ENCODE results near the gene WNT3A. TPM values are rescaled to one million over a fixed set of nuclear protein-coding genes. Genes with fewer than 3 reads are reported as not detected.

Gene WNT3A
- total RNA-seq, 1 donor from 2014 or later: not detected

GRCh38 chr1:228023294-228023639 lies 16.5 kb downstream of the WNT3A start:
- TF ChIP-seq CTCF (IDR thresholded peaks at IDR 0.05): no peak
- no peaks in the 10 kb centered on the region for H3K36me3 Mint-ChIP-seq (ENCODE audit: low read depth)
- peaks cover 11% of the 10 kb centered on the region for H3K9me3 Mint-ChIP-seq (ENCODE audit: low read depth)
- no peaks in the 10 kb centered on the region for H3K4me1 Mint-ChIP-seq (ENCODE audit: low read depth)
- DNase-seq (ENCODE audit: low spot score): no peak
- peaks cover 37% of the 10 kb centered on the region for H3K27me3 Mint-ChIP-seq (ENCODE audit: low read depth)
- no peak overlapping the region for H3K4me3 Mint-ChIP-seq (ENCODE audit: unreplicated experiment)
- no peak overlapping the region for H3K27ac Mint-ChIP-seq (ENCODE audit: unreplicated experiment)

GRCh38 chr1:228029281-228029680 lies 22.5 kb downstream of the WNT3A start:
- no peak for TF ChIP-seq CTCF (IDR thresholded peaks at IDR 0.05)
- Mint-ChIP-seq H3K27ac (ENCODE audit: unreplicated experiment) (no peak overlapping the region), H3K4me3 (ENCODE audit: unreplicated experiment) (no peak overlapping the region), H3K9me3 (ENCODE audit: low read depth) (peaks cover 22% of the 10 kb centered on the region), H3K4me1 (ENCODE audit: low read depth) (no peaks in the 10 kb centered on the region), H3K27me3 (ENCODE audit: low read depth) (peaks cover 35% of the 10 kb centered on the region), H3K36me3 (ENCODE audit: low read depth) (peaks cover 6% of the 10 kb centered on the region)
- peak; percentile 67 for DNase-seq (ENCODE audit: low spot score)

- Mint-ChIP-seq H3K36me3 (ENCODE audit: low read depth) (peaks cover 6% of the 10 kb centered on the region), H3K27ac (ENCODE audit: unreplicated experiment) (no peak overlapping the region), H3K4me3 (ENCODE audit: unreplicated experiment) (no peak overlapping the region), H3K27me3 (ENCODE audit: low read depth) (peaks cover 22% of the 10 kb centered on the region), H3K9me3 (ENCODE audit: low read depth) (peaks cover 10% of the 10 kb centered on the region), H3K4me1 (ENCODE audit: low read depth) (no peaks in the 10 kb centered on the region)
- no peak for TF ChIP-seq CTCF (IDR thresholded peaks at IDR 0.05)
- DNase-seq (ENCODE audit: low spot score): peak; percentile 75
Measured at GRCh38 chr1:228030451-228031201, 23.8 kb downstream of the WNT3A start.

GRCh38 chr1:228031276-228031995 lies 24.6 kb downstream of the WNT3A start:
- H3K27me3 Mint-ChIP-seq (ENCODE audit: low read depth): peaks cover 22% of the 10 kb centered on the region
- DNase-seq (ENCODE audit: low spot score): peak; percentile 55
- no peak overlapping the region for H3K27ac Mint-ChIP-seq (ENCODE audit: unreplicated experiment)

More at GRCh38 chr1:228031276-228031995, 24.6 kb downstream of the WNT3A start:
- Mint-ChIP-seq H3K36me3 (ENCODE audit: low read depth) (peaks cover 6% of the 10 kb centered on the region), H3K4me3 (ENCODE audit: unreplicated experiment) (no peak overlapping the region), H3K9me3 (ENCODE audit: low read depth) (peaks cover 10% of the 10 kb centered on the region), H3K4me1 (ENCODE audit: low read depth) (no peaks in the 10 kb centered on the region)
- TF ChIP-seq CTCF (IDR thresholded peaks at IDR 0.05): no peak
